ENCODE measurements around the gene SNRPD3.

SNRPD3 gene

DNA sequence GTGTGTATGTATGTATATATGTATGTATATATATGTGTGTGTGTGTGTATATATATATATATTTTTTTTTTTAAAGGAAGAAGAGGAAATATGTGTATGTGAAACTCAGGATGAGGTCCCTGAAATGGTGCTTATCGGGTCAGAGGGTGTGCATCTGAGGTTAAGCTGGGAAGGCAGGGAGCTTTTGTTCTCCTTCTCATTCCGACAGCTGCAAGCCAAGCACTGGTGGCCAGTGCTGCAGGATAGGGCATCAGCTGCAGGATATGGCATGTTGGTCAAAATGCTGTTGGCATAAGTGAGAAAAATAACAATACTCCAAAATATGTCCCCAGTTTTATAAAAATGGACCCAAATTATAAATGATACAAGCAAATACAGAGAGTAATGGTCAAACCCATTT is 7.4 kb downstream of the SNRPD3 start:
- no peak overlapping the region for H3K4me3 ChIP-seq (ENCODE audit: low read length)
- DNase-seq (ENCODE audit: low read depth, low spot score): no peak

DNA sequence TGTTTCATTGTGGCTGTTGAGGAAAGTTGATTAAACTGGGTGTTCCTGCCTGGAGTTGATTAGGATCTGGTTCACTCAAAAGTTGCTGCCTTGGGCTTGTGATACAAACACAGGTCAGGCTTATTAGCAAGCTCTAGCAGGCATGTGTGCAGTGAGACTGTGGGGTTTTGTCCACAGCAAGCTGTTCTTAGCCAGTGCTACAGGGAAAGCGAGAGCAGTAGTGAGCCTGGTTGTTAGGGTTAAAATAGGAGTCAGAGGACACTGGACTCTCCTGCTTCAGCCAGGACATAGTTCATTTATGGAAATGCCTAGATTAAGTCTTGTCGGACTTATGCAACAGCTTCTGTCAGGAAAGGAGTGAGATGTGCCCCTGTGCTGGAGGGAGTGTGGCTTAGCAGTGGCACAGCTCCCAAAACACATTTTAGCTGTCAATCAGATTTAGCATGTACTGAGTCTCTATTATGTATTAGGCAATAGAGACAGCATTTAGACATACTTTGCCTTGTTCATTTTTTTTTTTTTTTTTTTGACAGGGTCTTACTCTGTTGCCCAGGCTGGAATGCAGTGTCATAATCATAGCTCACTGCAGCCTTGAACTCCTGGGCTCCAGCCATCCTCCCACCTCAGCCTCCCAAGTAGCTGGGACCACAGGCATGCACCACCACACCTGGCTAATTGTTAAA is 8.7 kb downstream of the SNRPD3 start:
- no peak overlapping the region for H3K4me3 ChIP-seq (ENCODE audit: low read length)
- DNase-seq (ENCODE audit: low read depth, low spot score): no peak

DNA sequence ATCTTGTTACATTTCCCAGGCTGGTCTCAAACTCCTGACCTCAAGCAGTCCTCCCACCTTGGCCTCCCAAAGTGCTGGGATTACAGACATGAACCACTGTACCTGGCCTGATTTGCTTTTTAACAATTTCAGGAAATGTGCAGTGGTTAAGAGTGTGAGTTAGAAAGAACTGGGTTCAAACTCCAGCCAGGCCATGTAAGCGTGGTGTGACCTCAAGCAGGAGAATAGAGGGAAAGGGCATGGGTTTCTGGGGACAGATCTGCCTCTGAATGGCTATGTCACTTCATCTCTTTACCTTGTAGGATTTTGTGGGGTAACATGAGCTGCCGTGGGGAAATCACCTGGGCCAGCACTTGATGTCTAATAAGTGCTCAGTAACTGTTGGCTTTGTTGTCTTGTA is 9.3 kb downstream of the SNRPD3 start:
- no peak for DNase-seq (ENCODE audit: low read depth, low spot score)
- no peak overlapping the region for H3K4me3 ChIP-seq (ENCODE audit: low read length)

DNA sequence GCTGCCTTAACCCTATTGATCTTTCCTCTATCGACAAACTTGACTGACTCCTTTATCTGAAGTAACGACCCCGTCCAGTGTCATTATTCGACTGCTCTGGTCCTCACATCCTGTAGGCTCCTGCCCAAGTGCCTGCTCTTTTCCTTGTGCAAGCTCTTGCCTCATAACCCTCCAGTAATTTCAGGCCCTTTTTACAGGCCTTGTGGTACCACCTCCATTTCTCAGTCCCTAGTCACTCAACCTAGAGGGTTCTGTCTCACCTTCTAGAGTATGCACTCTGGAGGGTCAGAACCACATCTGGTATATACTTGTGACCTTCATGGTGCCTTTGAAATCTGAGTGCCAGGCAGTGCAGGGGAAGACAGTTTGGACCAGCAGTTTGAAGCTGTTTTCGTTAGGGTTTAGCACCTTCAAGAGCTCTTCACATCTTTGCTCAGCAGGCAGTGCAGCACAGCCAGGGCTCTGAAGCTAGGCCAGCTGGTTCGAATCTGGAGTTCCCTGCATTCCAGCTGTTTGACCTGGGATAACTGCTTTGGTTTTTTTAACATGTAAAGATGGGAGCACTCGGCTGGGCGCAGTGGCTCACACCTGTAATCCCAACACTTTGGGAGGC is 11.2 kb downstream of the SNRPD3 start:
- no peak for DNase-seq (ENCODE audit: low read depth, low spot score)

DNA sequence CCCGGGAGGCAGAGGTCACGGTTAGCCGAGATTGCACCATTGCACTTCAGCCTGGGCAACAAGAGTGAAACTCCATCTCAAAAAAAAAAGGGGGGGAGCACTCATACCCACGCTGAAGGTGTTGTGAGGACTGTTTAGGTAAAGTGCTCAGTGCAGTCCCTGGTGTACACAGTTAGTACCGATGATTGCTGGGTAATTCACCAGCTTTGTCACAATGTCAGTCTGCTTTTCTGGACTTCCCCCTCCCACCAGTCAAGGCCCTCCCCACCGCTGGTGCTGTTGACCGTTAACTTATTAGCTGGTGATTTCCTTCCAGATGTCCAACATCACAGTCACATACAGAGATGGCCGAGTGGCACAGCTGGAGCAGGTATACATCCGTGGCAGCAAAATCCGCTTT is 11.9 kb downstream of the SNRPD3 start:
- H3K4me3 ChIP-seq (ENCODE audit: low read length): no peak overlapping the region
- no peak for DNase-seq (ENCODE audit: low read depth, low spot score)

More for the DNA sequence above, 11.2 kb downstream of the SNRPD3 start:
- no peak overlapping the region for H3K4me3 ChIP-seq (ENCODE audit: low read length)

DNA sequence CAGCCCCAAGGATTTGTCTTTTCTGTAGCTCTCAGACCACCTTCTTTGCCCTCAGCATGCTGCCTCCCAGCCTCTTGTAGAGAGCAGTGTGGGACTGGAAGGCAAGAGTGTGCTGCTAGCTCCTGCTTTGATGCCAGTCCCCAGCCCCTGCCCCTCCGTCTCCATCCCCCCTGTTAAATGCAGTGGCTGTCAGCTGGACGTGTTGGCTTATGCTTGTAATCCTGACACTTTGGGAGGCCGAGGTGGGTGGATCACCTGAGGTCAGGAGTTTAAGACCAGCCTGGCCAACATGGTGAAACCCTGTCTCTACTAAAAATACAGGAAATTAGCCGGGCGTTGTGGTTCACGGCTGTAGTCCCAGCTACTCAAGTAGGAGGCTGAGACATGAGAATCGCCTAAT is 15.5 kb downstream of the SNRPD3 start:
- DNase-seq (ENCODE audit: low read depth, low spot score): no peak
- no peak overlapping the region for H3K4me3 ChIP-seq (ENCODE audit: low read length)

DNA sequence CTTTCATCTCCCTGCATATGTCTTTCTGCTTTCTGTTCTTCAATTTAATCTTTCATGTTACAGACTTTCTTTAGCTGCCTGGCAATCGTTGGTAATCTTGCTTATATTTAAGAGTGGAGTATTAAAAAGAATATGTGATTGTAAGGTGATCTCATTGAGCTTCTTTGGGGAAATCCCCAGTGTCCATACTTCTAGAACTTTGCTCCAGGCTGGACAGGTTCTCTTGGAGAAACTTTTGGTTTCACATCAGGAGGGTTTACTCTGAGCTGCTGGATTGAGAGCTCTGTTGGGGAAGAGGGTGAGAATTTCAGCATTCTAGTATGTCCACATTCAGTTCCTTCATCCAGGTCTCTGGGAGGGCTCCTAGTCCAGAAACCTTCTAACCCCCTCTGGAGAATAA is 21.0 kb downstream of the SNRPD3 start:
- no peak overlapping the region for H3K4me3 ChIP-seq (ENCODE audit: low read length)
- no peak for DNase-seq (ENCODE audit: low read depth, low spot score)

DNA sequence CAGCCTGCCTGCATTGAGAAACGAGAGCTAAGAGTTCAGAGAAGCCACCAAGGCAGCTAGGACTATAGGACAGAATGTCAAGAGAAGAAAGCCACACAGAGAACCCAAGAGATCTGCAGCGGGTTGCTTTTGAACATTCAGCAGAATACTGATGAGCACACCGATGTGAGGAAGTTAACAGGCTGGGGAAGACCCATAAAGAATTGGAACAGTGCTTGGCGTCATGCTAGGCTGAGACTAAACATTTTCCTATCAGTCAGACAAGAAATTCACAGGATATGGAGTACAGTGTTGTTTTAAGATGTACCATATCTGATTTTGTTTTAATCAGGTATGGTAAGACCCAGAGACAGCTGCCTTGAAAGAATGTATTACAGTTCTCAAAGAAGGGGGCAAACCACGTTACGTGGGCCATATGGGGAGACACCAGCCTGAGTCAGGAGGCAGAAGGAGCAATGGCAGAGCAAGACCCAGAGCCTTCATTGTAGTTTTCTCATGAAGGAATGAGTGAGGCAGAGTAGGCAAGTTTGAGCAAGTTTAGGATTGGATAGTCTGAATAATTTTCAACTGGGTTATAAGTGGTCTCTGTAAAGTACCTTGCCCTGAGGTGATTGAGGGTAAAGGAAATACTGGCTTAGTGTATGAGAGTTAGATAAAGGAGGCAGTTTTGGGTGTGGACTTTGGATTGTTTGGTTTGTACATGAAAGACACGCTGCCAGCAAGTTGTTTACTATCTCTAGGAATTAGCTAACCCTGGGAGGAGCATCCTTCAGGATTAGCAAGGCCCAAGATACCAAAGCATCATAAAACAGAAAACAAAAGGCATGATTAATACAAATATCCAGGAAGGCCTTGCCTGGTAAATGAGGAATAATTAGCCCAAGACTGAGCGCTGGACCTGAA is 22.8 kb downstream of the SNRPD3 start:
- no peak for DNase-seq (ENCODE audit: low read depth, low spot score)
- no peak overlapping the region for H3K4me3 ChIP-seq (ENCODE audit: low read length)

DNA sequence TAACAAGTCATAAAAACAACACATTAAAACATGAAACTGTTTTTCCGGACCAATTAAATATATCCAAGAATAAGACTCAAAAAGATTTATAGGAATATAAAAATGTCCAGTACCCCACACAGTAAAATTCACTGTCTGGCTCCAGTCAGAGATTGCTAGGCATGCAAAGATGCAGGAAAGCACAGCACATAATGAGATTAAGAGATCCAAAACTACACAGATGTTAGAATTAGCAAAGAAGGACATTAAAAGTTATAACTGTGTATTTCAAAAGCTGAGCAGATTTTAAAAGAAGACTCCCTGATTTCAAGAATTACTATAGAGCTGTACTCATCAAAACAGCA is 23.4 kb downstream of the SNRPD3 start:
- no peak for DNase-seq (ENCODE audit: low read depth, low spot score)

DNA sequence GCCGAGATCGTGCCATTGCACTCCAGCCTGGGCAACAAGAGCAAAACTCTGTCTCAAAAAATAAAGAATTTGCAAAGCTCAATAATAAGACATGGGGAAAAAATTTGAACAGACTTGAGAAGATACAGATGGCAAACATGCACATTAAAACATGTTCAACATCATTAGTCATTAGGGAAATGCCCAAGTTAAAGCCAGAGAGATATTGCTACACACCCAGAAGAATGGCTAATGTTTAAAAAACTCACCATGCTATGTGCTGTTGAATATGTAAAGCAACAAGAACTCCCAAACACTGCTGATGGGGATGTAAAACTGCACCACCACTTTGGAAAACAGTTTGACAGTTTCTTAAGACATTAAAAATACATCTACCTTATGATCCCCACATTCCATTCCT is 24.5 kb downstream of the SNRPD3 start:
- DNase-seq (ENCODE audit: low read depth, low spot score): no peak
- no peak overlapping the region for H3K4me3 ChIP-seq (ENCODE audit: low read length)

More for the DNA sequence above, 23.4 kb downstream of the SNRPD3 start:
- H3K4me3 ChIP-seq (ENCODE audit: low read length): no peak overlapping the region

DNA sequence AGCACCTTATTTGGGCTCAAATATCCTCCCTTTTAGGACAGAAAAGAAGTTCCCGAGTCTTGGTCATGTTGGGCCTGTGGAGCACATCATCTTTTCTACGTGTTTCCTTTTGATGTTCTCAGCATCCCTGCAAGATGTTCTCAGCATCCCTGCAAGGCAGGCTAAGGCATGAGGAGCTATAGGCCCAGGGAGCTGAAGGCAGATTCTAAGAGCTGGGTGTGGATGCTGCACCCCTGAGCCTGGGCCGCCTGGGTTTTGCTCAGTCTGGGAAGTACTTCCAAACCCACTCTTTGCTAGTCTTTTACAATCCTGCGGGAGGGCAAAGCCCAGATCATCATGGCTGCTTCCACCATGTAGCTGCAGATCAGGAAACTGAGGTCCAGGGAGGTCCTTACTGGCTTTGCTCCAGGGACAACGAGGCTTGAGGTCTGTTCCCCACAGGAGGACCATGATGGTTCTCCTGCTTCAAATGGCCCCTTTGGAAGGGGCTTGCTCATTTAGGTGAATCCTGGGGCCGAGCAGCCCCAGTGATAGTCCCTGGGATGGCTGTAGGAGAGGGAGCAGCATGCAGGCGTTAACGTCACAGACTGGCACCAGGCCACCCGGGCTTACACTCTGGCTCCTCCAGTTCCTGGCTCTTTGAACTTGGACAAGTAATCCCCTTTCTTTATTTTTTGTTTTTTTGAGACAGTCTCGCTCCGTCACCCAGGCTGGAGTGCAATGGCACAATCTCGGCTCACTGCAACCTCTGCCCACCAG is 26.4 kb downstream of the SNRPD3 start:
- no peak overlapping the region for H3K4me3 ChIP-seq (ENCODE audit: low read length)
- no peak for DNase-seq (ENCODE audit: low read depth, low spot score)

DNA sequence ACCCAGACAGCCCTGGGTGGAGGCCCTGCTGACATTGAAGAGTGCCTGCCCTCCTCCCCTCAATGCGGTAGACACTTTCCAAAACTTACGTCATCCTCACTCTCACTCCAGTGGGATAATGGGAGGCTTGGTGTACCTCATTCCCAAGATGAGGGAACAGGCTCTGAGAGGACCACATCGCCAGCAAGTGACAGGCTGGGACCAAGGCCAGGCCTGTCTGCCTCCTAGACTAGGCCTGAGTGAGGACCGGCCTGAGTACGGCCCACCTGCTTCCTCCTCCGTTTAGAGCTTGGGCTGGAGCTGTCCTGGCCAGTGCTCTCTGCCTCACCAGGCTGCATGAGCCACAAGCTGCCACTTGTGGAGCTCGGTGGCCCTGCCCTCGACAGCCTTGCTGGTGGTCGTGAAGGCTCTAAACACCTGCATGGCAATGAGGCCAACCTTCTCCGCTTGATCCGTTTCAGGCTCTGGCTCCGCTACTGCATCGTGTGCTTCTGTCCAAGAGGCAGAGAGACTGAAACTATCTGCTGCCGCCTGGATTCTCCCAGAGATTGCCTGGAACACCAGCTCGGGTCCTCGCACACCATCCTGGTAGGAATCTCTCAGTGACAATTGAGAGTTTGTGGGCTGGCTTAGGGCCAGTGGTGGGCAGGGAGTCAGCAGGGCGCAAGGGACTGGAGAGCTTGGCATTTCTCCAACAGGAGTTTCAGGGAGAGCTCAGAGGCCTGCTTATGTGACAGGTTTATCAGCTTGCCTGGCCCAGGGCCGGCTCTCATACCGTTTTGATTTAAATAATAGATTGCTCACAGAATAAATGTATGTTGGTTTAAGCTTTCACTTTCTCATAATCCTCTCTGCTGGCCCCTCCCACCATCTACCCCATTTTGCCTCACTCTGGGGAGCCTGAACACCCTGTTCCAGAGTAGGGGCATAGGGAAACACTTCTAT is 27.7 kb downstream of the SNRPD3 start:
- no peak for DNase-seq (ENCODE audit: low read depth, low spot score)
- H3K4me3 ChIP-seq (ENCODE audit: low read length): no peak overlapping the region

DNA sequence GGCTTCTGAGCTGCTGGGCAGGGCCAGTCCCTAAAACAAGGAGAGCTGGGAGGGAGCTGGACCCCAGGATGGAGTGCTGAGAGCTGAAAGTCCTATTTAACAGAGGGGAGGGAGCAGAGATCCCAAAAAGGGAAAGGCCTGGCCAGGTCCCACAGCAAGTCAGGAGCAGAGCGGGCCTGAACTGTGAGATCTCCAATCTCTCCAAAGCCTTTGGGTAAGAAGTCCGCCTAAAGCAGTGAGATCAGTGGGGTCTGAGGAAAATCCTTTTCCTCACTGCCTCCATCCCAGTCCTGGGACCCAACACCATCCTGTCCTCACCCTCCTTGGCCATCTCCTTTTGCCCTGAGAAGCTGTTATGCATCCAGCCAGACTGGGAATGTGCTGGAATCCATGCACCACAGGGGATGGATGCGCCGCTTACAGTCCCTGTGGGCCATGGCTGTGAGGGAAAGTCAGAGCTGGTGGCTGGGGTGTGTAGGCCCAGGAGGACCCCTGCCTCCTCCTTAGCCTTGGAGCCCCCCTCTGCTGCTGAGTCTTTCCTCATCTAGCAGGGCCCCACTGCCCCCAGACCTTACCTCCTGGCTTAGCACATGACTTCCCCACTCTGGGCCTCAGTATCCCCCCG is 28.5 kb downstream of the SNRPD3 start:
- H3K4me3 ChIP-seq (ENCODE audit: low read length): no peak overlapping the region
- no peak for DNase-seq (ENCODE audit: low read depth, low spot score)

DNA sequence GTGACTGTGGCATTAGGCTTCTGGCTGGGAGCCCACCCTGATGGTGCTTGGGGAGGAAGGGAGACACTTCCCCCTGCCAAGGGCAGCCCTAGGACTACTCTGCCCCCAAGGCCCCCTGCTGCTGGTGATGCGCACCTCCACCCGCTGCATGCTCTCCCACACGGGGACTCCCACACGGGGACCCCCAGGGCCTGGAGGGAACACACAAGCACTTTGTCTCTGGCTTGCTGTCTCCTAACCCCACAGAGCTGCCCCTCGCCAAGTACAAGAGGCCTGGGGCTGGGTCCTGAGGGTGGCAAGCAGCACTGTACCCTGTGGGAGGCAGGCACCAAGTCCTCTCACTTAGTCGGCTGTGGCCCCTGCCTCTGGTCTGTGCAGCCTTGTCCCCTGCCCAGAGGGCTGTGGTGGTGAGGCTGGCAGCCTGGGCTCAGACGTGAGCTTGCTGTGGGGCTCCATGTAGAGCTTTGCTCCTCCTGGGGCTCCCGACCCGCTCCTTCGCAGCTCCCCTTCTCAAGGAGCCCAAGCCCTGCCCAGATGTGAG is 29.1 kb downstream of the SNRPD3 start:
- H3K4me3 ChIP-seq (ENCODE audit: low read length): no peak overlapping the region
- no peak for DNase-seq (ENCODE audit: low read depth, low spot score)

DNA sequence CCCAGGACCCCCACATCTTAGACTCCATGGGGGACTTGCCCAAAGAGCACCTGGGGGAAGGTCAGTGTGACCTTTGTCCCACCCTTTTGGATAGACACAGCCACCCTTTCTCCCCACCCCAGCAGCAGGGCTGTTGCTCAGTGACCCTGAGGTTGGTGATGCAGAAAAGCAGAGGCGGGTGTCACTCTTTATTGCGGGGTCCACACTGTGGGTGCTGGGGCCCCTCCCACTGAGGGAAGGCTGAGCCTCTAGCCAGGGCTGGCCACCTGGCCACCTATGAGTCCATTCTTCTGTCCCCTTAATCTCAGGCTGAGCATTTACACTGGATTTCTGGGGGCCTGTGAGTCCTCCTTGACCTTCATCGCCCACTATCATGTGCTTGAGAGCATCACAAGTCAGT is 29.7 kb downstream of the SNRPD3 start:
- no peak for DNase-seq (ENCODE audit: low read depth, low spot score)
- H3K4me3 ChIP-seq (ENCODE audit: low read length): no peak overlapping the region

DNA sequence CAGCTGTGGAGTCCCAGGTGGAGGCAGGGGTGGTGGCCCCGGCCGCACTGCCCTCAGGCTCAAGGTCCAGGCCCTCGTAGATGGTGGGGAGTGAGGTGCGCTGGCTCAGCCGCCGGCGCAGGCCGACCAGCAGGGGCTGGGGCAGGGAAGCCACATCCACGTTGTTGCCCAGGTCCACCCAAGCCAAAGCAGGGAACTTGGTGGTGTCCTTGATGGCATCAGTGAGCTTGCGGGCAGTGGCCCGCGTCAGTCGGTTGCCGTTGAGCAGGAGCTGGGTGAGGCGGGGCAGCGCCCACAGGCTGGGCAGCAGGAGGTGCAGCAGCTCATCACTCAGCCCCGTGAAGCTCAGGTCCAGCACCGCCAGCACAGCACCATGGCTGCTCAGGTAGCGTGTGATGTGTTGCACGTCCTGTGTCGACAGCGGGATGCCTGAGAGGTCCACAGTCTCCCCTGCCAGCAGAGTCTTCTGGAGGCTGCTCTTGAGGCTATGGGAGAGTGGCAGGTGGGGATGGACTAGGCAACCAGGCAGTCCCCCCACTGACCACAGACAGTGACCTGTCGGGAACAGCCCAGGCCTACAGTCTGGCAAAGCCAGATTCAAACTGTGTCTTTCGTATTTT is 30.2 kb downstream of the SNRPD3 start:
- DNase-seq (ENCODE audit: low read depth, low spot score): no peak

DNA sequence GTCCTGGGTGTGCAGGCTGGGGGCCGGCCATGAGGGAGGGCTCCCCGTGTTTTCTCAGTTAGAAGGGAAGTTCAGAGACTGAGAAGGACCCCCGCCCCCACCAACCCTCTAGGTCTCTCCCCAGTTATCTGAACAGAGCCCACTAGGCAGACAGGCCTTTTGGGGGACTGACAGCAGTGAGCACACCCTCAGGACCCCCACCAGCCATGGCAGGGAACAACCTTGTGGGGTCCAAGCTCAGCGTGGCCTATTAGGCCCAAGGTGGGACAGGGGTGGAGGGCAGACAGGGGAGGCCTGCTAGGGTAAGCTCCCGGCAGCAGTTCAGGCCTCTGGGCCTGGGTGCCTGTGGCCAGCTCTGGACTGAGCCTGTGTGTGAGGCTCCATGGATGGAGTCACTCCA is 31.5 kb downstream of the SNRPD3 start:
- DNase-seq (ENCODE audit: low read depth, low spot score): no peak
- no peak overlapping the region for H3K4me3 ChIP-seq (ENCODE audit: low read length)

More for the DNA sequence above, 30.2 kb downstream of the SNRPD3 start:
- H3K4me3 ChIP-seq (ENCODE audit: low read length): no peak overlapping the region
